WTC11 (cell line): Measurements from ENCODE around the gene ACOX3. TPM values are rescaled to one million over a fixed set of nuclear protein-coding genes. Genes with fewer than 3 reads are reported as not detected.

Experiments
- ATF1 ChIP-seq: sonication (generic); formaldehyde crosslinking; IDR thresholded peaks from 2 replicates; pipeline ENCODE4 v1.8.1; 2023; ENCODE audit warnings: mild to moderate bottlenecking, moderate library complexity, missing genetic modification reagents
- EMX1 ChIP-seq: fragments of 250-450 bp; sonication (Bioruptor Pico); IDR thresholded peaks from 2 replicates; pipeline ENCODE4 v1.8.0; 2021; ENCODE audit warnings: mild to moderate bottlenecking
- ETV6 ChIP-seq: sonication (generic); formaldehyde crosslinking; IDR thresholded peaks from 2 replicates; pipeline ENCODE4 v1.8.1; 2022; ENCODE audit warnings: mild to moderate bottlenecking, missing genetic modification reagents
- FOXJ3 ChIP-seq: sonication (generic); formaldehyde crosslinking; IDR thresholded peaks from 2 replicates; pipeline ENCODE4 v1.9.0; 2021; ENCODE audit warnings: missing genetic modification reagents, mild to moderate bottlenecking, borderline replicate concordance
- FOXK1 ChIP-seq: sonication (generic); formaldehyde crosslinking; IDR thresholded peaks from 2 replicates; pipeline ENCODE4 v1.8.0; 2022; ENCODE audit warnings: mild to moderate bottlenecking, moderate library complexity, missing genetic modification reagents
- KAT7 ChIP-seq: sonication (generic); formaldehyde crosslinking; IDR thresholded peaks from 2 replicates; pipeline ENCODE4 v1.8.1; 2023; ENCODE audit warnings: missing genetic modification reagents, mild to moderate bottlenecking, borderline replicate concordance
- NFE2L1 ChIP-seq: sonication (generic); formaldehyde crosslinking; IDR thresholded peaks from 2 replicates; pipeline ENCODE4 v1.8.1; 2023; ENCODE audit warnings: missing genetic modification reagents
- NFYB ChIP-seq: sonication (generic); formaldehyde crosslinking; conservative IDR thresholded peaks from 2 replicates; pipeline ENCODE4 v1.8.0; 2022; ENCODE audit warnings: low read depth, missing genetic modification reagents
- NR3C1 ChIP-seq: sonication (generic); formaldehyde crosslinking; conservative IDR thresholded peaks from 2 replicates; pipeline ENCODE4 v1.8.1; 2023; ENCODE audit warnings: low read depth, mild to moderate bottlenecking, missing genetic modification reagents
- PRRX2 ChIP-seq: fragments of 250-450 bp; sonication (Bioruptor Pico); IDR thresholded peaks from 2 replicates; pipeline ENCODE4 v1.8.0; 2021; ENCODE audit warnings: mild to moderate bottlenecking
- SP1 ChIP-seq: sonication (generic); formaldehyde crosslinking; conservative IDR thresholded peaks from 2 replicates; pipeline ENCODE4 v1.8.1; 2022; ENCODE audit warnings: missing genetic modification reagents
- TEAD1 ChIP-seq: sonication (generic); formaldehyde crosslinking; IDR thresholded peaks from 2 replicates; pipeline ENCODE4 v1.8.0; 2022; ENCODE audit warnings: mild to moderate bottlenecking, missing genetic modification reagents
- ZNF219 ChIP-seq: sonication (generic); formaldehyde crosslinking; IDR thresholded peaks from 2 replicates; pipeline ENCODE4 v1.8.0; 2023; ENCODE audit warnings: missing genetic modification reagents, mild to moderate bottlenecking, borderline replicate concordance
- ZNF396 ChIP-seq: fragments of 250-450 bp; sonication (Bioruptor Pico); IDR thresholded peaks from 2 replicates; pipeline ENCODE4 v1.8.0; 2021; ENCODE audit warnings: mild to moderate bottlenecking, moderate library complexity, borderline replicate concordance
- total RNA-seq: library from RNA; stranded (reverse); gene quantifications from 3 replicates; pipeline ENCODE4 v1.2.3, GENCODE V29; 2021
- TF ChIP-seq, protein P1 (sequence below): sonication (generic); formaldehyde crosslinking; IDR thresholded peaks from 2 replicates; pipeline ENCODE4 v1.8.0; 2022; ENCODE audit warnings: missing genetic modification reagents
- TF ChIP-seq, protein P2 (sequence below): fragments of 250-450 bp; sonication (Bioruptor Pico); IDR thresholded peaks from 2 replicates; pipeline ENCODE4 v1.9.0; 2021; ENCODE audit warnings: mild to moderate bottlenecking, borderline replicate concordance
- TF ChIP-seq, protein P3 (sequence below): fragments of 250-450 bp; sonication (Bioruptor Pico); IDR thresholded peaks from 2 replicates; pipeline ENCODE4 v1.8.0; 2021; ENCODE audit warnings: mild to moderate bottlenecking
- TF ChIP-seq, protein P4 (sequence below): sonication (generic); formaldehyde crosslinking; IDR thresholded peaks from 2 replicates; pipeline ENCODE4 v1.8.1; 2022; ENCODE audit warnings: low read depth, mild to moderate bottlenecking, moderate library complexity, missing genetic modification reagents, borderline replicate concordance
- TF ChIP-seq, protein P5 (sequence below): sonication (generic); formaldehyde crosslinking; IDR thresholded peaks from 2 replicates; pipeline ENCODE4 v1.8.0; 2022; ENCODE audit warnings: mild to moderate bottlenecking, missing genetic modification reagents
- TF ChIP-seq, protein P6 (sequence below): sonication (generic); formaldehyde crosslinking; IDR thresholded peaks from 2 replicates; pipeline ENCODE4 v1.8.0; 2022; ENCODE audit warnings: mild to moderate bottlenecking, missing genetic modification reagents
- TF ChIP-seq, protein P7 (sequence below): sonication (generic); formaldehyde crosslinking; IDR thresholded peaks from 2 replicates; pipeline ENCODE4 v1.8.1; 2022; ENCODE audit warnings: mild to moderate bottlenecking, missing genetic modification reagents, moderate library complexity, borderline replicate concordance

Gene ACOX3
- total RNA-seq, 1 experiment from 2014 or later, result 10.7 TPM

DNA sequence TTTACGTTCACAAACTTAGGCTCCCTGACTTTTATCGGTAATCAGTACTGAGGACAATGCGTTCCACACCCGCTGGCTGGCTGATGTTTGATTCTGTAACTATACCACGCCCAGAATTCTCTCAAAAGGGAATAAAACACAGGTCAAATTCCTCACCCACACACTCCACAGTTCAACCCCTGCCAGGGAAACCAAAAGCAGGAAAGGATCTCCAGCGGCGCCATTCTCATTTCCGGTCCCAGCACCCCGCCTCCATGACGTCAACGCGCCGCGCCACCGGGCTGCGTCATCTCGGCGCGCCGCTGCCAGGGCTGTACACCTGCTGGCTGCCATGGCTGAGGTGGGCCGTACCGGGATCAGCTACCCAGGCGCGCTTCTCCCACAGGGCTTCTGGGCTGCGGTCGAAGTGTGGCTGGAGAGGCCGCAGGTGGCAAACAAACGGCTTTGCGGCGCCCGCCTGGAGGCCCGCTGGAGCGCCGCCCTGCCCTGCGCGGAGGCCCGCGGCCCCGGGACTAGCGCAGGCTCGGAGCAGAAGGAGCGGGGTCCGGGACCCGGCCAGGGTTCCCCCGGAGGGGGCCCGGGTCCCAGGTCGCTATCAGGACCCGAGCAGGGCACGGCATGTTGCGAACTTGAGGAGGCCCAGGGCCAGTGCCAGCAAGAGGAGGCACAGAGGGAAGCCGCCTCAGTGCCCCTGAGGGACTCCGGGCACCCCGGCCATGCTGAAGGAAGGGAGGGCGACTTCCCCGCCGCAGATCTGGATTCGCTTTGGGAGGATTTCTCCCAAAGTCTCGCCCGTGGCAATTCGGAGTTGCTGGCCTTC, at the start of gene ACOX3, which contains the start of gene TRMT44 (continued):
- TF ChIP-seq NR3C1 (CRISPR knock-in tag), result no peak
- peak; percentile 96 for TF ChIP-seq FOXK1 (CRISPR knock-in tag)
- TF ChIP-seq, protein P1, sequence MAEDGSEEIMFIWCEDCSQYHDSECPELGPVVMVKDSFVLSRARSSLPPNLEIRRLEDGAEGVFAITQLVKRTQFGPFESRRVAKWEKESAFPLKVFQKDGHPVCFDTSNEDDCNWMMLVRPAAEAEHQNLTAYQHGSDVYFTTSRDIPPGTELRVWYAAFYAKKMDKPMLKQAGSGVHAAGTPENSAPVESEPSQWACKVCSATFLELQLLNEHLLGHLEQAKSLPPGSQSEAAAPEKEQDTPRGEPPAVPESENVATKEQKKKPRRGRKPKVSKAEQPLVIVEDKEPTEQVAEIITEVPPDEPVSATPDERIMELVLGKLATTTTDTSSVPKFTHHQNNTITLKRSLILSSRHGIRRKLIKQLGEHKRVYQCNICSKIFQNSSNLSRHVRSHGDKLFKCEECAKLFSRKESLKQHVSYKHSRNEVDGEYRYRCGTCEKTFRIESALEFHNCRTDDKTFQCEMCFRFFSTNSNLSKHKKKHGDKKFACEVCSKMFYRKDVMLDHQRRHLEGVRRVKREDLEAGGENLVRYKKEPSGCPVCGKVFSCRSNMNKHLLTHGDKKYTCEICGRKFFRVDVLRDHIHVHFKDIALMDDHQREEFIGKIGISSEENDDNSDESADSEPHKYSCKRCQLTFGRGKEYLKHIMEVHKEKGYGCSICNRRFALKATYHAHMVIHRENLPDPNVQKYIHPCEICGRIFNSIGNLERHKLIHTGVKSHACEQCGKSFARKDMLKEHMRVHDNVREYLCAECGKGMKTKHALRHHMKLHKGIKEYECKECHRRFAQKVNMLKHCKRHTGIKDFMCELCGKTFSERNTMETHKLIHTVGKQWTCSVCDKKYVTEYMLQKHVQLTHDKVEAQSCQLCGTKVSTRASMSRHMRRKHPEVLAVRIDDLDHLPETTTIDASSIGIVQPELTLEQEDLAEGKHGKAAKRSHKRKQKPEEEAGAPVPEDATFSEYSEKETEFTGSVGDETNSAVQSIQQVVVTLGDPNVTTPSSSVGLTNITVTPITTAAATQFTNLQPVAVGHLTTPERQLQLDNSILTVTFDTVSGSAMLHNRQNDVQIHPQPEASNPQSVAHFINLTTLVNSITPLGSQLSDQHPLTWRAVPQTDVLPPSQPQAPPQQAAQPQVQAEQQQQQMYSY (CRISPR knock-in tag), result no peak
- TF ChIP-seq ZNF396, result no peak
- TF ChIP-seq ZNF219 (CRISPR knock-in tag), result no peak
- TF ChIP-seq, protein P2, sequence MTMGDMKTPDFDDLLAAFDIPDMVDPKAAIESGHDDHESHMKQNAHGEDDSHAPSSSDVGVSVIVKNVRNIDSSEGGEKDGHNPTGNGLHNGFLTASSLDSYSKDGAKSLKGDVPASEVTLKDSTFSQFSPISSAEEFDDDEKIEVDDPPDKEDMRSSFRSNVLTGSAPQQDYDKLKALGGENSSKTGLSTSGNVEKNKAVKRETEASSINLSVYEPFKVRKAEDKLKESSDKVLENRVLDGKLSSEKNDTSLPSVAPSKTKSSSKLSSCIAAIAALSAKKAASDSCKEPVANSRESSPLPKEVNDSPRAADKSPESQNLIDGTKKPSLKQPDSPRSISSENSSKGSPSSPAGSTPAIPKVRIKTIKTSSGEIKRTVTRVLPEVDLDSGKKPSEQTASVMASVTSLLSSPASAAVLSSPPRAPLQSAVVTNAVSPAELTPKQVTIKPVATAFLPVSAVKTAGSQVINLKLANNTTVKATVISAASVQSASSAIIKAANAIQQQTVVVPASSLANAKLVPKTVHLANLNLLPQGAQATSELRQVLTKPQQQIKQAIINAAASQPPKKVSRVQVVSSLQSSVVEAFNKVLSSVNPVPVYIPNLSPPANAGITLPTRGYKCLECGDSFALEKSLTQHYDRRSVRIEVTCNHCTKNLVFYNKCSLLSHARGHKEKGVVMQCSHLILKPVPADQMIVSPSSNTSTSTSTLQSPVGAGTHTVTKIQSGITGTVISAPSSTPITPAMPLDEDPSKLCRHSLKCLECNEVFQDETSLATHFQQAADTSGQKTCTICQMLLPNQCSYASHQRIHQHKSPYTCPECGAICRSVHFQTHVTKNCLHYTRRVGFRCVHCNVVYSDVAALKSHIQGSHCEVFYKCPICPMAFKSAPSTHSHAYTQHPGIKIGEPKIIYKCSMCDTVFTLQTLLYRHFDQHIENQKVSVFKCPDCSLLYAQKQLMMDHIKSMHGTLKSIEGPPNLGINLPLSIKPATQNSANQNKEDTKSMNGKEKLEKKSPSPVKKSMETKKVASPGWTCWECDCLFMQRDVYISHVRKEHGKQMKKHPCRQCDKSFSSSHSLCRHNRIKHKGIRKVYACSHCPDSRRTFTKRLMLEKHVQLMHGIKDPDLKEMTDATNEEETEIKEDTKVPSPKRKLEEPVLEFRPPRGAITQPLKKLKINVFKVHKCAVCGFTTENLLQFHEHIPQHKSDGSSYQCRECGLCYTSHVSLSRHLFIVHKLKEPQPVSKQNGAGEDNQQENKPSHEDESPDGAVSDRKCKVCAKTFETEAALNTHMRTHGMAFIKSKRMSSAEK (CRISPR knock-in tag), result no peak
- no peak for TF ChIP-seq NFYB (CRISPR knock-in tag)
- peak; percentile 48; the same call in 1 of the 2 replicates for TF ChIP-seq TEAD1 (CRISPR knock-in tag)
- TF ChIP-seq SP1 (CRISPR knock-in tag), result peak; percentile 99
- peak; percentile 50; the same call in 1 of the 2 replicates for TF ChIP-seq ETV6
- TF ChIP-seq, protein P3, sequence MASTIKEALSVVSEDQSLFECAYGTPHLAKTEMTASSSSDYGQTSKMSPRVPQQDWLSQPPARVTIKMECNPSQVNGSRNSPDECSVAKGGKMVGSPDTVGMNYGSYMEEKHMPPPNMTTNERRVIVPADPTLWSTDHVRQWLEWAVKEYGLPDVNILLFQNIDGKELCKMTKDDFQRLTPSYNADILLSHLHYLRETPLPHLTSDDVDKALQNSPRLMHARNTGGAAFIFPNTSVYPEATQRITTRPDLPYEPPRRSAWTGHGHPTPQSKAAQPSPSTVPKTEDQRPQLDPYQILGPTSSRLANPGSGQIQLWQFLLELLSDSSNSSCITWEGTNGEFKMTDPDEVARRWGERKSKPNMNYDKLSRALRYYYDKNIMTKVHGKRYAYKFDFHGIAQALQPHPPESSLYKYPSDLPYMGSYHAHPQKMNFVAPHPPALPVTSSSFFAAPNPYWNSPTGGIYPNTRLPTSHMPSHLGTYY, result no peak
- TF ChIP-seq, protein P4, sequence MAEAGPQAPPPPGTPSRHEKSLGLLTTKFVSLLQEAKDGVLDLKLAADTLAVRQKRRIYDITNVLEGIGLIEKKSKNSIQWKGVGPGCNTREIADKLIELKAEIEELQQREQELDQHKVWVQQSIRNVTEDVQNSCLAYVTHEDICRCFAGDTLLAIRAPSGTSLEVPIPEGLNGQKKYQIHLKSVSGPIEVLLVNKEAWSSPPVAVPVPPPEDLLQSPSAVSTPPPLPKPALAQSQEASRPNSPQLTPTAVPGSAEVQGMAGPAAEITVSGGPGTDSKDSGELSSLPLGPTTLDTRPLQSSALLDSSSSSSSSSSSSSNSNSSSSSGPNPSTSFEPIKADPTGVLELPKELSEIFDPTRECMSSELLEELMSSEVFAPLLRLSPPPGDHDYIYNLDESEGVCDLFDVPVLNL, result no peak
- TF ChIP-seq, protein P5, sequence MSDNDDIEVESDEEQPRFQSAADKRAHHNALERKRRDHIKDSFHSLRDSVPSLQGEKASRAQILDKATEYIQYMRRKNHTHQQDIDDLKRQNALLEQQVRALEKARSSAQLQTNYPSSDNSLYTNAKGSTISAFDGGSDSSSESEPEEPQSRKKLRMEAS (CRISPR knock-in tag), result peak; percentile 77
- no peak for TF ChIP-seq PRRX2 (CRISPR knock-in tag)
- TF ChIP-seq EMX1 (CRISPR knock-in tag), result no peak
- no peak for TF ChIP-seq NFE2L1 (CRISPR knock-in tag)
- TF ChIP-seq, protein P6, sequence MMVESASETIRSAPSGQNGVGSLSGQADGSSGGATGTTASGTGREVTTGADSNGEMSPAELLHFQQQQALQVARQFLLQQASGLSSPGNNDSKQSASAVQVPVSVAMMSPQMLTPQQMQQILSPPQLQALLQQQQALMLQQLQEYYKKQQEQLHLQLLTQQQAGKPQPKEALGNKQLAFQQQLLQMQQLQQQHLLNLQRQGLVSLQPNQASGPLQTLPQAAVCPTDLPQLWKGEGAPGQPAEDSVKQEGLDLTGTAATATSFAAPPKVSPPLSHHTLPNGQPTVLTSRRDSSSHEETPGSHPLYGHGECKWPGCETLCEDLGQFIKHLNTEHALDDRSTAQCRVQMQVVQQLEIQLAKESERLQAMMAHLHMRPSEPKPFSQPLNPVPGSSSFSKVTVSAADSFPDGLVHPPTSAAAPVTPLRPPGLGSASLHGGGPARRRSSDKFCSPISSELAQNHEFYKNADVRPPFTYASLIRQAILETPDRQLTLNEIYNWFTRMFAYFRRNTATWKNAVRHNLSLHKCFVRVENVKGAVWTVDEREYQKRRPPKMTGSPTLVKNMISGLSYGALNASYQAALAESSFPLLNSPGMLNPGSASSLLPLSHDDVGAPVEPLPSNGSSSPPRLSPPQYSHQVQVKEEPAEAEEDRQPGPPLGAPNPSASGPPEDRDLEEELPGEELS (CRISPR knock-in tag), result peak; percentile 79
- TF ChIP-seq ATF1 (CRISPR knock-in tag), result peak; percentile 95; the same call in 1 of the 2 replicates
- TF ChIP-seq, protein P7, sequence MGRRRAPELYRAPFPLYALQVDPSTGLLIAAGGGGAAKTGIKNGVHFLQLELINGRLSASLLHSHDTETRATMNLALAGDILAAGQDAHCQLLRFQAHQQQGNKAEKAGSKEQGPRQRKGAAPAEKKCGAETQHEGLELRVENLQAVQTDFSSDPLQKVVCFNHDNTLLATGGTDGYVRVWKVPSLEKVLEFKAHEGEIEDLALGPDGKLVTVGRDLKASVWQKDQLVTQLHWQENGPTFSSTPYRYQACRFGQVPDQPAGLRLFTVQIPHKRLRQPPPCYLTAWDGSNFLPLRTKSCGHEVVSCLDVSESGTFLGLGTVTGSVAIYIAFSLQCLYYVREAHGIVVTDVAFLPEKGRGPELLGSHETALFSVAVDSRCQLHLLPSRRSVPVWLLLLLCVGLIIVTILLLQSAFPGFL, result no peak
- TF ChIP-seq KAT7 (CRISPR knock-in tag), result 0 out of 2 replicates have a peak, but pooled peaks have one; percentile 77
- no peak for TF ChIP-seq FOXJ3 (CRISPR knock-in tag)
